H4 (cell line): ENCODE results near the gene EBF3. TPM values are rescaled to one million over a fixed set of nuclear protein-coding genes. Genes with fewer than 3 reads are reported as not detected.

Experiments used
- DNase-seq: peaks from one replicate; pipeline ENCODE4 v3.0.0-alpha.2; 2015; ENCODE audit warnings: low spot score
- total RNA-seq: library from RNA; depleted of rRNA; stranded (reverse); fragments of >200 nt; shearing (Covaris generic); gene quantifications from 2 replicates; pipeline ENCODE4 v1.2.3, GENCODE V29; 2014

EBF3 gene
- total RNA-seq, 1 experiment from 2014 or later = 0.33 TPM

- no peak for DNase-seq
Observed at GRCh38 chr10:129945064-129945463, 19.0 kb downstream of the EBF3 start.

GRCh38 chr10:129944456-129944855, 19.6 kb downstream of the EBF3 start:
- DNase-seq = no peak

- no peak for DNase-seq
Observed at GRCh38 chr10:129942936-129943715, 20.9 kb downstream of the EBF3 start.

- no peak for DNase-seq
Observed at GRCh38 chr10:129942391-129942790, 21.7 kb downstream of the EBF3 start.

- no peak for DNase-seq
Observed at GRCh38 chr10:129942019-129942277, 22.1 kb downstream of the EBF3 start.

GRCh38 chr10:129941199-129942018, 22.7 kb downstream of the EBF3 start:
- no peak for DNase-seq

GRCh38 chr10:129940617-129941198, 23.4 kb downstream of the EBF3 start:
- DNase-seq = no peak

GRCh38 chr10:129939416-129940275, 24.4 kb downstream of the EBF3 start:
- no peak for DNase-seq

- DNase-seq = no peak
Observed at GRCh38 chr10:129938460-129938859, 25.6 kb downstream of the EBF3 start.

GRCh38 chr10:129937351-129937751, 26.7 kb downstream of the EBF3 start:
- no peak for DNase-seq

- DNase-seq = no peak
Observed at GRCh38 chr10:129936923-129937300, 27.2 kb downstream of the EBF3 start.

- no peak for DNase-seq
Observed at GRCh38 chr10:129936266-129936922, 27.7 kb downstream of the EBF3 start.

- no peak for DNase-seq
Observed at GRCh38 chr10:129935867-129936152, 28.3 kb downstream of the EBF3 start.

GRCh38 chr10:129935102-129935866, 28.8 kb downstream of the EBF3 start:
- no peak for DNase-seq

GRCh38 chr10:129934196-129934925, 29.7 kb downstream of the EBF3 start:
- DNase-seq = no peak

GRCh38 chr10:129933456-129934092, 30.5 kb downstream of the EBF3 start:
- no peak for DNase-seq

- no peak for DNase-seq
Observed at GRCh38 chr10:129932751-129933433, 31.2 kb downstream of the EBF3 start.

- no peak for DNase-seq
Observed at GRCh38 chr10:129932182-129932581, 31.9 kb downstream of the EBF3 start.
